Measurements from ENCODE around the gene ANO5.

ANO5 gene

GRCh38 chr11:22161489-22161888 lies 31.4 kb upstream of the ANO5 start:
- H3K27ac ChIP-seq (ENCODE audit: low read depth, low read length), result no peak overlapping the region
- no peaks in the 10 kb centered on the region for H3K36me3 ChIP-seq (ENCODE audit: control insufficient read depth, low read length)
- H3K9me2 ChIP-seq (replicated peaks; ENCODE audit: control insufficient read depth, low read length), result no peaks in the 10 kb centered on the region
- H3K4me1 ChIP-seq (ENCODE audit: control insufficient read depth, low read length), result no peaks in the 10 kb centered on the region
- H3K4me3 ChIP-seq (ENCODE audit: low read length), result no peak overlapping the region
- no peaks in the 10 kb centered on the region for H3K79me2 ChIP-seq (ENCODE audit: control insufficient read depth, low read length)
- H3K27me3 ChIP-seq (ENCODE audit: control insufficient read depth, low read length), result no peaks in the 10 kb centered on the region
- H3K9me3 ChIP-seq (ENCODE audit: control insufficient read depth, insufficient read depth, low read length), result no peaks in the 10 kb centered on the region
- H3F3A ChIP-seq (ENCODE audit: control insufficient read depth, insufficient read depth), result no peaks in the 10 kb centered on the region
- no peak overlapping the region for H3K4me2 ChIP-seq (ENCODE audit: low read length)
- TF ChIP-seq, protein P1, sequence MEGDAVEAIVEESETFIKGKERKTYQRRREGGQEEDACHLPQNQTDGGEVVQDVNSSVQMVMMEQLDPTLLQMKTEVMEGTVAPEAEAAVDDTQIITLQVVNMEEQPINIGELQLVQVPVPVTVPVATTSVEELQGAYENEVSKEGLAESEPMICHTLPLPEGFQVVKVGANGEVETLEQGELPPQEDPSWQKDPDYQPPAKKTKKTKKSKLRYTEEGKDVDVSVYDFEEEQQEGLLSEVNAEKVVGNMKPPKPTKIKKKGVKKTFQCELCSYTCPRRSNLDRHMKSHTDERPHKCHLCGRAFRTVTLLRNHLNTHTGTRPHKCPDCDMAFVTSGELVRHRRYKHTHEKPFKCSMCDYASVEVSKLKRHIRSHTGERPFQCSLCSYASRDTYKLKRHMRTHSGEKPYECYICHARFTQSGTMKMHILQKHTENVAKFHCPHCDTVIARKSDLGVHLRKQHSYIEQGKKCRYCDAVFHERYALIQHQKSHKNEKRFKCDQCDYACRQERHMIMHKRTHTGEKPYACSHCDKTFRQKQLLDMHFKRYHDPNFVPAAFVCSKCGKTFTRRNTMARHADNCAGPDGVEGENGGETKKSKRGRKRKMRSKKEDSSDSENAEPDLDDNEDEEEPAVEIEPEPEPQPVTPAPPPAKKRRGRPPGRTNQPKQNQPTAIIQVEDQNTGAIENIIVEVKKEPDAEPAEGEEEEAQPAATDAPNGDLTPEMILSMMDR (IDR thresholded peaks at IDR 0.05; ENCODE audit: low read depth, low read length, poor library complexity, severe bottlenecking), result no peak
- TF ChIP-seq EZH2phosphoT487 (IDR thresholded peaks at IDR 0.05; ENCODE audit: borderline replicate concordance, low read length), result no peak
- no peaks in the 10 kb centered on the region for H4K20me1 ChIP-seq (ENCODE audit: control insufficient read depth, insufficient read depth, low read depth, low read length)

DNA sequence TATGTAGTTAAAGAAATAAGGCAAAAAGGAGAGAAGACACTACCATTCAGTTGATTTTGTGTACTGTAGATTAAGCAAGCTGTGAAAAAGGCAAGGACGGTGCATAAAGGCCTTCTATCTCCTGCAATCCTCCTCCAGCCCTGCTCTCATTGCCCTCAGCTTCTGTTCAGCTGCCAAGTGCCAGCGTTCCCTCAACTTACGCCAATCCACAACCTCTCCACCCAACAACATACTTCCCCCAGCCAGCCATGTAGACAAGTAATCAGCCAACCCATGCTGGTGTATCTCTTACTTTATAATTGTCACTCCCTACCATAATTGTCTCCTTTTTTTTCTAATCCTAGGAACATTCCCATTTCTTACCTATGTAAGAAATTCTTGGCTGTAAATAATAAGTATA lies 30.1 kb upstream of the ANO5 start:
- H3K9me3 ChIP-seq (ENCODE audit: control insufficient read depth, insufficient read depth, low read length), result no peaks in the 10 kb centered on the region
- no peak overlapping the region for H3K27ac ChIP-seq (ENCODE audit: low read depth, low read length)
- no peak overlapping the region for H3K4me3 ChIP-seq (ENCODE audit: low read length)
- H3K36me3 ChIP-seq (ENCODE audit: control insufficient read depth, low read length), result no peaks in the 10 kb centered on the region
- H3K4me2 ChIP-seq (ENCODE audit: low read length), result no peak overlapping the region
- no peaks in the 10 kb centered on the region for H3K79me2 ChIP-seq (ENCODE audit: control insufficient read depth, low read length)
- H4K20me1 ChIP-seq (ENCODE audit: control insufficient read depth, insufficient read depth, low read depth, low read length), result no peaks in the 10 kb centered on the region
- no peaks in the 10 kb centered on the region for H3K4me1 ChIP-seq (ENCODE audit: control insufficient read depth, low read length)
- no peaks in the 10 kb centered on the region for H3F3A ChIP-seq (ENCODE audit: control insufficient read depth, insufficient read depth)
- H3K9me2 ChIP-seq (replicated peaks; ENCODE audit: control insufficient read depth, low read length), result no peaks in the 10 kb centered on the region
- H3K27me3 ChIP-seq (ENCODE audit: control insufficient read depth, low read length), result no peaks in the 10 kb centered on the region
- TF ChIP-seq, protein P1 (IDR thresholded peaks at IDR 0.05; ENCODE audit: low read depth, low read length, poor library complexity, severe bottlenecking), result no peak
- TF ChIP-seq EZH2phosphoT487 (IDR thresholded peaks at IDR 0.05; ENCODE audit: borderline replicate concordance, low read length), result no peak

GRCh38 chr11:22163394-22163797 lies 29.5 kb upstream of the ANO5 start:
- Histone ChIP-seq H3K79me2 (ENCODE audit: control insufficient read depth, low read length) (no peaks in the 10 kb centered on the region), H4K20me1 (ENCODE audit: control insufficient read depth, insufficient read depth, low read depth, low read length) (no peaks in the 10 kb centered on the region), H3K9me3 (ENCODE audit: control insufficient read depth, insufficient read depth, low read length) (no peaks in the 10 kb centered on the region), H3K4me2 (ENCODE audit: low read length) (no peak overlapping the region), H3K9me2 (replicated peaks; ENCODE audit: control insufficient read depth, low read length) (no peaks in the 10 kb centered on the region), H3K27me3 (ENCODE audit: control insufficient read depth, low read length) (no peaks in the 10 kb centered on the region), H3K4me1 (ENCODE audit: control insufficient read depth, low read length) (no peaks in the 10 kb centered on the region), H3K4me3 (ENCODE audit: low read length) (no peak overlapping the region), H3K27ac (ENCODE audit: low read depth, low read length) (no peak overlapping the region), H3K36me3 (ENCODE audit: control insufficient read depth, low read length) (no peaks in the 10 kb centered on the region), H3F3A (ENCODE audit: control insufficient read depth, insufficient read depth) (no peaks in the 10 kb centered on the region)
- TF ChIP-seq, protein P1 (IDR thresholded peaks at IDR 0.05; ENCODE audit: low read depth, low read length, poor library complexity, severe bottlenecking), result no peak
- TF ChIP-seq EZH2phosphoT487 (IDR thresholded peaks at IDR 0.05; ENCODE audit: borderline replicate concordance, low read length), result no peak

GRCh38 chr11:22165087-22165486 lies 27.8 kb upstream of the ANO5 start:
- Histone ChIP-seq H3K4me2 (ENCODE audit: low read length) (no peak overlapping the region), H3K27ac (ENCODE audit: low read depth, low read length) (no peak overlapping the region), H3F3A (ENCODE audit: control insufficient read depth, insufficient read depth) (no peaks in the 10 kb centered on the region), H3K4me3 (ENCODE audit: low read length) (no peak overlapping the region), H3K36me3 (ENCODE audit: control insufficient read depth, low read length) (no peaks in the 10 kb centered on the region), H3K79me2 (ENCODE audit: control insufficient read depth, low read length) (no peaks in the 10 kb centered on the region), H4K20me1 (ENCODE audit: control insufficient read depth, insufficient read depth, low read depth, low read length) (no peaks in the 10 kb centered on the region), H3K27me3 (ENCODE audit: control insufficient read depth, low read length) (no peaks in the 10 kb centered on the region), H3K9me2 (replicated peaks; ENCODE audit: control insufficient read depth, low read length) (no peaks in the 10 kb centered on the region), H3K9me3 (ENCODE audit: control insufficient read depth, insufficient read depth, low read length) (no peaks in the 10 kb centered on the region), H3K4me1 (ENCODE audit: control insufficient read depth, low read length) (no peaks in the 10 kb centered on the region)
- no peak for TF ChIP-seq EZH2phosphoT487 (IDR thresholded peaks at IDR 0.05; ENCODE audit: borderline replicate concordance, low read length)
- TF ChIP-seq, protein P1 (IDR thresholded peaks at IDR 0.05; ENCODE audit: low read depth, low read length, poor library complexity, severe bottlenecking), result no peak

Data from DOHH2 (cell line).